Measurements from ENCODE around the gene IER5. TPM values are rescaled to one million over a fixed set of nuclear protein-coding genes. Genes with fewer than 3 reads are reported as not detected.

IER5 gene
- total and polyA plus RNA-seq, 2 donors (not counting 1 experiment from before 2014, with no cell fraction given), result 19.1 to 42.8 TPM

- Histone ChIP-seq H3K27ac (ENCODE audit: insufficient read depth, low read length) (no peak overlapping the region), H3K4me2 (ENCODE audit: extremely low read depth, insufficient read depth, low read length) (peak overlapping the region; percentile 36)
Observed at GRCh38 chr1:181103399-181103798, 14.9 kb downstream of the IER5 start.

GRCh38 chr1:181104042-181104789, 15.7 kb downstream of the IER5 start:
- TF ChIP-seq EZH2 (IDR thresholded peaks at IDR 0.05; ENCODE audit: low read length, missing control alignments) (no peak), CTCF (conservative IDR thresholded peaks at IDR 0.05 in 1 of 2, IDR thresholded peaks at IDR 0.05 in 1 of 2; ENCODE audit: low read depth in 1 of 2, low read length in 2 of 2) (no peak)
- H3K4me2 ChIP-seq (ENCODE audit: extremely low read depth, insufficient read depth, low read length), result peak overlapping the region; percentile 83

More at GRCh38 chr1:181103399-181103798, 14.9 kb downstream of the IER5 start:
- TF ChIP-seq EZH2 (IDR thresholded peaks at IDR 0.05; ENCODE audit: low read length, missing control alignments) (no peak), CTCF (conservative IDR thresholded peaks at IDR 0.05 in 1 of 2, IDR thresholded peaks at IDR 0.05 in 1 of 2; ENCODE audit: low read depth in 1 of 2, low read length in 2 of 2) (no peak)
- no peak overlapping the region for H2AFZ ChIP-seq (ENCODE audit: low read length)
- no peak overlapping the region for H3K4me3 ChIP-seq (replicated peaks in 1 of 4; ENCODE audit: control extremely low read depth in 1 of 4, insufficient read depth in 1 of 4, low read depth in 3 of 4, low read length in 4 of 4)
- H3K79me2 ChIP-seq (ENCODE audit: control insufficient read depth, insufficient read depth, low read length), result peaks cover 6% of the 10 kb centered on the region
- H3K4me1 ChIP-seq (ENCODE audit: control insufficient read depth, extremely low read depth, insufficient read depth, low read length), result peaks cover 44% of the 10 kb centered on the region
- H3K36me3 ChIP-seq (ENCODE audit: control insufficient read depth, insufficient read depth, low read length), result no peaks in the 10 kb centered on the region
- H3K9me3 ChIP-seq (ENCODE audit: control insufficient read depth, insufficient read depth, low read depth, low read length), result no peaks in the 10 kb centered on the region
- DNase-seq (ENCODE audit: low read depth in 2 of 2), result peak in 1 of 2 donors; percentile 39
- H4K20me1 ChIP-seq (ENCODE audit: control insufficient read depth, extremely low read depth, insufficient read depth, low read length), result no peaks in the 10 kb centered on the region
- no peaks in the 10 kb centered on the region for H3K27me3 ChIP-seq (ENCODE audit: control insufficient read depth, insufficient read depth, low read length)
- no peak overlapping the region for H3K9ac ChIP-seq (ENCODE audit: insufficient read depth, low read length)

GRCh38 chr1:181104790-181105133, 16.3 kb downstream of the IER5 start:
- Histone ChIP-seq H3K36me3 (ENCODE audit: control insufficient read depth, insufficient read depth, low read length) (no peaks in the 10 kb centered on the region), H3K4me3 (replicated peaks in 1 of 4; ENCODE audit: control extremely low read depth in 1 of 4, insufficient read depth in 1 of 4, low read depth in 3 of 4, low read length in 4 of 4) (peak overlapping the region; percentile 57 to 87 (median 64)), H4K20me1 (ENCODE audit: control insufficient read depth, extremely low read depth, insufficient read depth, low read length) (no peaks in the 10 kb centered on the region), H3K27me3 (ENCODE audit: control insufficient read depth, insufficient read depth, low read length) (no peaks in the 10 kb centered on the region), H3K27ac (ENCODE audit: insufficient read depth, low read length) (peak overlapping the region; percentile 84), H3K9ac (ENCODE audit: insufficient read depth, low read length) (peak overlapping the region; percentile 89), H3K79me2 (ENCODE audit: control insufficient read depth, insufficient read depth, low read length) (peaks cover 6% of the 10 kb centered on the region), H2AFZ (ENCODE audit: low read length) (no peak overlapping the region), H3K9me3 (ENCODE audit: control insufficient read depth, insufficient read depth, low read depth, low read length) (no peaks in the 10 kb centered on the region), H3K4me2 (ENCODE audit: extremely low read depth, insufficient read depth, low read length) (peak overlapping the region; percentile 83), H3K4me1 (ENCODE audit: control insufficient read depth, extremely low read depth, insufficient read depth, low read length) (peaks cover 49% of the 10 kb centered on the region)
- DNase-seq (ENCODE audit: low read depth in 2 of 2), result peak in 1 of 2 donors; percentile 35
- TF ChIP-seq CTCF (conservative IDR thresholded peaks at IDR 0.05 in 1 of 2, IDR thresholded peaks at IDR 0.05 in 1 of 2; ENCODE audit: low read depth in 1 of 2, low read length in 2 of 2), result no peak
- TF ChIP-seq EZH2 (IDR thresholded peaks at IDR 0.05; ENCODE audit: low read length, missing control alignments), result no peak

More at GRCh38 chr1:181104042-181104789, 15.7 kb downstream of the IER5 start:
- Histone ChIP-seq H3K27ac (ENCODE audit: insufficient read depth, low read length) (peak overlapping the region; percentile 84), H4K20me1 (ENCODE audit: control insufficient read depth, extremely low read depth, insufficient read depth, low read length) (no peaks in the 10 kb centered on the region), H2AFZ (ENCODE audit: low read length) (no peak overlapping the region), H3K27me3 (ENCODE audit: control insufficient read depth, insufficient read depth, low read length) (no peaks in the 10 kb centered on the region), H3K9ac (ENCODE audit: insufficient read depth, low read length) (peak overlapping the region; percentile 89), H3K9me3 (ENCODE audit: control insufficient read depth, insufficient read depth, low read depth, low read length) (no peaks in the 10 kb centered on the region), H3K4me1 (ENCODE audit: control insufficient read depth, extremely low read depth, insufficient read depth, low read length) (peaks cover 49% of the 10 kb centered on the region), H3K36me3 (ENCODE audit: control insufficient read depth, insufficient read depth, low read length) (no peaks in the 10 kb centered on the region), H3K79me2 (ENCODE audit: control insufficient read depth, insufficient read depth, low read length) (peaks cover 6% of the 10 kb centered on the region), H3K4me3 (replicated peaks in 1 of 4; ENCODE audit: control extremely low read depth in 1 of 4, insufficient read depth in 1 of 4, low read depth in 3 of 4, low read length in 4 of 4) (peak overlapping the region; percentile 57 to 87 (median 64))
- no peak for DNase-seq (ENCODE audit: low read depth in 2 of 2)
